GM21825 (cell line): Measurements from ENCODE around the gene CLOCK.

ENCODE experiments used
- ATAC-seq: cut with Tn5 transposase; IDR thresholded peaks from one replicate; pipeline ENCODE4 v1.9.1; 2021; ENCODE audit warnings: mild to moderate bottlenecking, moderate library complexity; ENCODE audit not compliant: unreplicated experiment

Gene CLOCK

GRCh38 chr4:55543858-55544257, 2.9 kb downstream of the CLOCK start:
- ATAC-seq, result no peak

DNA sequence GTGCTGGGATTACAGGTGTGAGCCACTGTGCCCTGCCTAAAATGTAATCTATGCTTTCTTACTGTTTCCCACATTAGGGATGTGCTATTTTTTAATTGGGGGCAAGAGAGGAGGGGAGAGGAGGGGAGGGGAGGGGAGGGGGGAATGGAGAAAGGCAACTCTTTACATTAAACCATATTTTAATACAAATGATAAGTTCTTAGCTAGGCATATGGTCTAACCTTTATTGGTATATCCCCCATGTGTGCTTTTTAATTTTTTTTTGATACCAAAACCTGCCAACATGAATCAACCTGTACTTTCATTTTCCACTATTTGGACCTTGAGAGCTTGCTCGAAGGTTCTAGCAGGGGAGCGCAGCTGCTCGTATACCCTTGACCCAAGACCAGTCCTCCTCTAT, 6.4 kb downstream of the CLOCK start:
- ATAC-seq, result no peak

DNA sequence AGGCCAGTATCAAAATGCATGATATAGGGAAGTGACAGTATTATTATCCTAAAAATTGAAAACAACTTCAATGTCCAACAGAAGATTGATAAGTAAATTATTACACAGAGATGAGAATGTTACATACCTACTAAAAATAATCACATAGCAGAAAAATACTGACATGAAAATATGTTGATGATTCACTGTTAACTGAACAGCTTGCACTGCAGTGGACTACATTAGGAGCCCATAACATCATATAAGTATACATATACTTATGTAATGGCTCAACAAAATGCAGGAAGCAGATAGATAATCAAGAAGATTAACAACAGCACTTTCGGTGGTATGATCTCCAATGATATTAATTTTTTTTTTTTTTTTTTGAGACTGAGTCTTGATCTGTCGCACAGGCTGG, 7.1 kb downstream of the CLOCK start:
- no peak for ATAC-seq

DNA sequence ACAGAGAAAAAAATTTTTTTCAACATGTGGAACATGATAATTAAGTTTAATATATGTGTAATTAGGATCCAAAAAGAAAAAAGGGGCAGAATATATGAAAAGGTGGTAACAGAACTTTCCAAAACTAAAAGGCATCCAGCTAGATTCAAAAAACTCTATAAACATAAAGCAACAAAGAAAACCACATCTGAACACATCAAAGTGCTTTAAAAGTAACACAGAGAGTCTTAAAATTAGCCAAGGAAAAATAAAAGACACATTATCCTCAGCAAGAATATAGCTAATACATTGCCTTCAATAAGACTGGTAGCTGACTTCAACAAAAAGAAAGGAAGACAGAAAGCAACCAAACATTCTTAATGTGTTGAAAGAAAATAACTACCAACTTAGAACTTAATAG, 8.2 kb downstream of the CLOCK start:
- no peak for ATAC-seq

- ATAC-seq, result no peak
Measured at GRCh38 chr4:55534306-55534705, 12.4 kb downstream of the CLOCK start.

- ATAC-seq, result no peak
Measured at GRCh38 chr4:55530691-55531090, 16.0 kb downstream of the CLOCK start.

GRCh38 chr4:55530167-55530566, 16.5 kb downstream of the CLOCK start:
- no peak for ATAC-seq

GRCh38 chr4:55528491-55528890, 18.2 kb downstream of the CLOCK start:
- ATAC-seq, result no peak

- ATAC-seq, result no peak
Measured at GRCh38 chr4:55524844-55525571, 21.7 kb downstream of the CLOCK start.

DNA sequence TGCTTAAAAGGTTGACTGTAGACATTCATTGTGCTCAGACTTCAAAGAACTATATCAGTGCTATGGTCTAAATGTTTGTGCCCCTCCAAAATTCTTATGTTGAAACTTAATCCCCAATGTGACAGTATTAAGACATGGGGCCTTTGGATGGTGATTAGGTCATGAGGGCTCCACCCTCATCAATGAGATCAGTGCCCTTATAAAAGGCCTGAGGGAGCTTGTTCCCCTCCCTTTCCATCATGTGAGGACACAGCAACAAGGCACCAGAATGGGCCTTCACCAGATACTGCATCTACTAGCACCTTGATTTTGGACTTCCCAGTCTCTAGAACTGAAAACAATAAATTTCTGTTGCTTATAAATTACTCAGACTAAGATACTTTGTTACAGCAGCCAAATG, 28.3 kb downstream of the CLOCK start:
- no peak for ATAC-seq

DNA sequence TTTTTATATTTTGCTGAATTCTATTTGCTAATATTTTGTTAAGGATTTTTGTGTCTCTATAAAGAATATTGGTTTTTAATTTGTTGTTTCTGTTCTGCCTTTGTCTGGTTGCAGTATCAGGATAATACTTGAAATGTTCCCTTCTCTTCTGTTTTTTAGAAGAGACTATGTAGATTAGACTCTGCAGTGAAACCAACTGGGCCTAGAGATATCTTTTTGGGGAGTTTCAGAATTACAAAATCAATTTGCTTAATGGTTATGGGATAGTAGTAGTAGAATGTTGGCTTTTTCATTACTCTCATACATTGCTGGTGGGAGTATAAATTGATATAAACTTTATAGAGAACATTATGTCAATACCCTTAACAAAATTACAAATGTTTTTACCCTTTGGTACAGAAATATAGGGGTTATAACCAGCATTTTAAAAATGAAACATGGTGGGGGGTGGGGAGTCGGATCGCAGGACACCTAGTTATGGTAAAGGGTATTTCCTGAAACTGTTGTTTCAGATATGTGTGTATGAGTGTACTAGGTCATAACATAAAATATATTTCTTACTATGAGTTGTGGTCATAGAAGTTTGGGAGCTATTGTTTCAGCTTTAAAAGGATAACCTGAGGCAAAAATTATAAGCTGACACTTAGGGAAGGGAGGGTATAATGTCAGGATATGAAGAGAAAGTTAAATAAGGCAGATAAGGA, 29.0 kb downstream of the CLOCK start:
- no peak for ATAC-seq

GRCh38 chr4:55512922-55513571, 33.7 kb downstream of the CLOCK start:
- no peak for ATAC-seq

DNA sequence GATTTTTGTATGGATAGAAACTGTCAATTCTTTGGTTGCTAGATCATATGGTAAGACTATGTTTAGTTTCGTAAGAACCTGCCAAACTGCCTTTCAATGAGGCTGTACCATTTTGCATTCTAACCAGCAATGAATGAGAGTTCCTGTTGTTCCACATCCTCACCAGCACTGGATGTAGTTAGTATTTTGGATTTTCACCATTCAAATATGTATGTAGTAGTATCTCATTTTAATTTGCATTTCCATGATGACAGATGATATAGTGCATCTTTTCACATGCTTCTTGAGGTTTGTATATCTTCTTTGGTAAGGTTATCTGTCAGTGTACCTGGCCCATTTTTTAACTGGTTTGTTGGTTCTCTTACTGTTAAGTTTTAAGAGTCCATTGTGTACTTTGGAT, 34.6 kb downstream of the CLOCK start:
- no peak for ATAC-seq

DNA sequence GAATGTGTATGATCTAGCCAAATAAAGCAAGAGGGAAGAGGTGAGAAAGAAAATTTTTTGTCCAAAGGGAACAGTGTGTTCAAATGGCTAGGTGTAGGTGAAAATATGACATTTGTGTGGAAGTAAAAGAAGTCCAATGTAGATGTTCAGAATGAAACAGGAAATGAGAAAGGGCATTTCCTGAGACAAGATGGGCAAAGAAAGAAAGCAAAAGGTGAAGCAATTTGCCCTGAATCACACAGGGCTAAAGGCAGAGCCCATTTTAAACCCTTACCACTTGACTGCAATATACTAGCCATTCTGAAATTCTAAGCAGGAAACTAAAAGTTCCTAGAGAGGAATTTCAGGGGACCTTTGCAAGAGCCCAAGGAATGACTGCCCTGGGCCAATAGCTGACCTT, 36.0 kb downstream of the CLOCK start:
- ATAC-seq, result no peak

DNA sequence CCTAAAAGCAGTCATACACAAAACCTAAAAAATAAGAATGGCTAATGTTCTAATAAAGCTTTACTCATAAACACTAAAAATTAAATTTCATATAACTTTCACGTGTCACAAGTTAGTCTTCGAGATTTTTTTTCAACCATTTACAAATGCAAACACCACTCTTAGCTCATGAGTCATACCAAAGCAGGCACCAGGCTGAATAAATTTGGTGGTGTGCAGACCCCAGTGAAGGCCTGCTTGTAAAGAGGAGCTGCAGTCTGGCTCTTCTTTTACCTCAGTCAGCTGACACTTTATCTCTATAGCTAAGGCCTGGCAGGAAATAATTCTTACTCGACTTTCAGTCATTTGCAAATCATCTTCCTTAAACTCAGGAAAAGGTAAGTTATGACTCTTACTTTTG, 37.4 kb downstream of the CLOCK start:
- no peak for ATAC-seq

GRCh38 chr4:55507612-55508011, 39.1 kb downstream of the CLOCK start:
- ATAC-seq, result no peak

DNA sequence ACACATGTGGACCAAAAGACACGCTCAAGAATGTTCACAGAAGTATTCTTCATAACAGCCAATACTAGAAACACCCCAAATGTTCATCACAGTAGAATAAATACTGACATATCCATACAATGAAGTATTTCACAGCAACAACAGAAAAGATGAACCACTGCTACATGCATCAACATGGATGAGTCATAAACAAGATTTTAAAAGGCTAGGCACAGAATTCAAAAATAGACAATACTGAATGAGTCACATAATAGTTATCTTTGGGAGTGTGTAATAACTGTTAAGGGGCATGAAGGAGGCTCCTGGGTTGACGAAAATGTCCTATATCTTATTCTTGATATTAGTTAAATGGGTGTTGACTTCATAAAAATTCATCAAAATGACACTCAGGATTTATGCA, 43.5 kb downstream of the CLOCK start:
- ATAC-seq, result no peak

DNA sequence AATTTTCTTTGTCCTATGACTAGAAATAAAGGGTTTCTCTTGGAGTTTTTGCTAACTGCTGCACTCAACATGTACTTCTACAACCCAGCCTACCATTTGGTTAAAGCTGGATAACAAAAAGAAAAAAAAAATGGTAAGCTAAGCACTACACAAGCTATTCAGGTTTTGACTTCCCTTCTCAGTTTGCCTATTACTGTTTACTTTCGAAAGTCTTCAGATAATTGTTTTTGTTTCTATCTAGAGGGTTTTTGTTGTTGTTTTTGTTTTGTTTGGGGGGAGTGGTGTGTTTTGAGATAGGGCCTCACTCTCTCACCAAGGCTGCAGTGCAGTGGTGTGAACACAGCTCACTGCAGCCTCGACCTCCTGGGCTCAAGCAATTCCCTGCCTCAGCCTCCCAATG, 46.6 kb downstream of the CLOCK start:
- ATAC-seq, result no peak

DNA sequence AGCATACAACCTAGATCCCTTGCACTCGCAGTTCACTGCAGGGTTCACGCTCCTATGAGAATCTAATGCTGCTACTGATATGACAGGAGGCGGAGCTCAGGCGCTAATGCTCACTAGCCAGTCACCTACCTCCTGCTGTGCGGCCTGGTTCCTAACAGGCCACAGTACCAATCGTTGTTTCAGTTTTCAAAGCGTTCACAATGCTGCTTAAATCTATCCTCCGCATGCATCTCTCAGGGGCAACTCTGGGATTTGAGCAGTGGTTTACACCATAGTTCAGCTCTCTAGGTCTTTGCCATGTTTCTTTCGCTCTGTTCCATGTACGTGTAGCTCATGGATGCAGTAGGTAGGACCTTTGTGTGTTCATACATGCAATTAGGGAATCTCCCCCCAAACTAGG, 47.2 kb downstream of the CLOCK start:
- ATAC-seq, result no peak

GRCh38 chr4:55498051-55498450, 48.7 kb downstream of the CLOCK start:
- no peak for ATAC-seq

GRCh38 chr4:55491486-55491885, 55.2 kb downstream of the CLOCK start:
- ATAC-seq, result no peak

- no peak for ATAC-seq
Measured at GRCh38 chr4:55488716-55489115, 58.0 kb downstream of the CLOCK start.
